HepG2 (cell line): ENCODE results near the gene VPS13D. TPM values are rescaled to one million over a fixed set of nuclear protein-coding genes. Genes with fewer than 3 reads are reported as not detected.

Experiments
- ATAC-seq: fragments of 200-7000 bp; cut with Tn5 transposase; 3 replicates; pipeline ENCODE4 v1.9.1; 2020; ENCODE audit warnings: mild to moderate bottlenecking, moderate library complexity
- BruUV-seq: library from RNA; stranded (reverse); fragments of 400-500 nt; replicated peaks from 2 replicates; lab custom pipeline; 2021; lab: Mats Ljungman, UMichigan
- CTCF ChIA-PET: fragments of 300-600 bp; formaldehyde crosslinking; extraction: SDS; loops from one replicate; lab custom pipeline; 2021; ENCODE audit warnings: low total read pairs, inconsistent platforms, low intra/inter-chr PET ratio; lab: Yijun Ruan, JAX
- POLR2A ChIA-PET: fragments of 350-600 bp; sonication (Branson Sonifier 250); formaldehyde crosslinking; loops from one replicate; lab custom pipeline; 2020; ENCODE audit warnings: antibody characterized with exemption, inconsistent platforms; lab: Yijun Ruan, JAX
- DNase-seq: peaks from one replicate; pipeline ENCODE4 v3.0.0-alpha.2; 2015; ENCODE audit warnings: low spot score
- FAIRE-seq: peaks from 3 replicates; lab custom pipeline; 2011; peaks lifted over from hg19 to GRCh38; lab: Jason Lieb, UNC
- H2AFZ ChIP-seq: one replicate; pipeline ENCODE4 v1.6.1; 2011; ENCODE audit warnings: low read length, inconsistent platforms
- H3K27ac ChIP-seq: fragments of 300-600 bp; 3 replicates; pipeline ENCODE4 v1.8.0; 2011; ENCODE audit warnings: mixed run types, mild to moderate bottlenecking, mixed read lengths, low read length, inconsistent platforms; ENCODE audit not compliant: insufficient read depth; ENCODE audit errors: extremely low read length
- H3K27me3 ChIP-seq, 2 experiments: fragments of 200-600 bp in 1 of 2; 2 replicates in 1 of 2; 3 replicates in 1 of 2; pipeline versions ENCODE4 v1.6.0 to v1.8.0; 2011; ENCODE audit warnings: low read length in 2 of 2, mild to moderate bottlenecking in 2 of 2, moderate library complexity in 2 of 2, inconsistent platforms in 1 of 2; ENCODE audit not compliant: insufficient read depth in 2 of 2, control insufficient read depth in 1 of 2
- H3K36me3 ChIP-seq, 2 experiments: fragments of 200-600 bp in 1 of 2; replicated peaks in 1 of 2; 2 replicates in 1 of 2; 3 replicates in 1 of 2; pipeline versions ENCODE4 v1.5.1 to v1.8.0; 2011; ENCODE audit warnings: low read length in 2 of 2, inconsistent platforms in 1 of 2; ENCODE audit not compliant: insufficient read depth in 2 of 2, control insufficient read depth in 1 of 2
- H3K4me1 ChIP-seq: 2 replicates; pipeline ENCODE4 v1.5.1; 2012; ENCODE audit warnings: low read length, inconsistent platforms; ENCODE audit not compliant: insufficient read depth
- H3K4me2 ChIP-seq: 2 replicates; pipeline ENCODE4 v1.6.0; 2011; ENCODE audit warnings: low read depth, low read length, inconsistent platforms
- H3K4me3 ChIP-seq, 3 experiments: fragments of 200-600 bp in 1 of 3; sonication (generic), shearing (Covaris generic) in 1 of 3; replicated peaks in 1 of 3; 2 replicates each; pipeline ENCODE4 v1.5.1; 2011 to 2016; ENCODE audit warnings: low read length in 3 of 3, inconsistent platforms in 2 of 3, low read depth in 2 of 3, mild to moderate bottlenecking in 2 of 3, control low read depth in 1 of 3, mixed read lengths in 1 of 3; ENCODE audit not compliant: insufficient read depth in 1 of 3
- H3K79me2 ChIP-seq: one replicate; pipeline ENCODE4 v1.6.1; 2011; ENCODE audit warnings: low read length, inconsistent platforms; ENCODE audit not compliant: insufficient read depth
- H3K9ac ChIP-seq: 2 replicates; pipeline ENCODE4 v1.6.0; 2011; ENCODE audit warnings: mild to moderate bottlenecking, low read depth, low read length, inconsistent platforms; ENCODE audit not compliant: insufficient read depth
- H3K9me3 ChIP-seq: 2 replicates; pipeline ENCODE4 v1.5.1; 2012; ENCODE audit warnings: mild to moderate bottlenecking, low read length
- H4K20me1 ChIP-seq: 2 replicates; pipeline ENCODE4 v1.6.0; 2011; ENCODE audit warnings: inconsistent platforms, mild to moderate bottlenecking, low read length, moderate library complexity; ENCODE audit not compliant: insufficient read depth
- BRCA1 ChIP-seq: sonication (generic); formaldehyde crosslinking; IDR thresholded peaks from 2 replicates; pipeline ENCODE4 v1.4.0; 2020; ENCODE audit warnings: missing genetic modification reagents
- CEBPG ChIP-seq: IDR thresholded peaks from 2 replicates; pipeline ENCODE4 v1.6.1; 2016
- EHMT2 ChIP-seq: fragments of 200-600 bp; sonication (generic); IDR thresholded peaks from 2 replicates; pipeline ENCODE4 v1.7.0; 2017; ENCODE audit warnings: antibody characterized with exemption, low read depth, low read length, borderline replicate concordance
- ELF1 ChIP-seq: sonication (generic); formaldehyde crosslinking; IDR thresholded peaks from 2 replicates; pipeline ENCODE4 v1.4.0; 2020; ENCODE audit warnings: missing genetic modification reagents
- NFE2L2 ChIP-seq: fragments of 150-350 bp; IDR thresholded peaks from 2 replicates; pipeline ENCODE4 v1.6.1; 2014; ENCODE audit warnings: low read length
- NFIC ChIP-seq: IDR thresholded peaks from 2 replicates; pipeline ENCODE4 v1.6.1; 2012; ENCODE audit warnings: mild to moderate bottlenecking, low read length, inconsistent platforms
- PRDM15 ChIP-seq: sonication (generic); formaldehyde crosslinking; IDR thresholded peaks from 2 replicates; pipeline ENCODE4 v1.4.0; 2020; ENCODE audit warnings: missing genetic modification reagents
- RBM22 ChIP-seq: fragments of 200-400 bp; formaldehyde crosslinking; optimal IDR thresholded peaks from 2 replicates; pipeline ENCODE3; 2017; ENCODE audit warnings: mild to moderate bottlenecking, low read length, moderate library complexity
- RNF219 ChIP-seq: sonication (generic); formaldehyde crosslinking; IDR thresholded peaks from 2 replicates; pipeline ENCODE4 v1.5.0; 2020; ENCODE audit warnings: mild to moderate bottlenecking, missing genetic modification reagents
- SCMH1 ChIP-seq: sonication (generic); formaldehyde crosslinking; IDR thresholded peaks from 2 replicates; pipeline ENCODE4 v1.9.0; 2021; ENCODE audit warnings: missing genetic modification reagents, mild to moderate bottlenecking, borderline replicate concordance
- SMAD3 ChIP-seq: sonication (generic); formaldehyde crosslinking; IDR thresholded peaks from 2 replicates; pipeline ENCODE4 v1.4.0; 2020; ENCODE audit warnings: missing genetic modification reagents
- SNAPC5 ChIP-seq: sonication (generic); formaldehyde crosslinking; IDR thresholded peaks from 2 replicates; pipeline ENCODE4 v1.8.1; 2023; ENCODE audit warnings: mild to moderate bottlenecking, missing genetic modification reagents, borderline replicate concordance
- TMF1 ChIP-seq: sonication (generic); formaldehyde crosslinking; IDR thresholded peaks from 2 replicates; pipeline ENCODE4 v1.8.1; 2022; ENCODE audit warnings: low read depth, missing genetic modification reagents
- ZFX ChIP-seq: sonication (generic); formaldehyde crosslinking; IDR thresholded peaks from 2 replicates; pipeline ENCODE4 v1.4.0; 2020; ENCODE audit warnings: mild to moderate bottlenecking, low read depth, missing genetic modification reagents, moderate library complexity
- ZNF230 ChIP-seq: sonication (generic); formaldehyde crosslinking; IDR thresholded peaks from 2 replicates; pipeline ENCODE4 v1.4.0; 2020; ENCODE audit warnings: mild to moderate bottlenecking, missing genetic modification reagents
- ZNF564 ChIP-seq: sonication (generic); formaldehyde crosslinking; IDR thresholded peaks from 2 replicates; pipeline ENCODE4 v1.8.1; 2023; ENCODE audit warnings: mild to moderate bottlenecking, missing genetic modification reagents
- ZNF761 ChIP-seq: sonication (generic); formaldehyde crosslinking; conservative IDR thresholded peaks from 2 replicates; pipeline ENCODE4 v1.4.0; 2020; ENCODE audit warnings: mild to moderate bottlenecking, missing genetic modification reagents
- WGBS: methylation state at CpG from one replicate; pipeline ENCODE4 v1.1.6; 2017; ENCODE audit warnings: low lambda C conversion rate; 5-methylcytosine and 5-hydroxymethylcytosine counted together
- in situ Hi-C: cut with HindIII; loops from 2 replicates; pipeline ENCODE4 v1.10.0; 2017; ENCODE audit warnings: low pct_unique_long_range_greater_than_20kb; ENCODE audit not compliant: extremely low pct_ligation_motif_present
- intact Hi-C: fragments of 100-400 bp; cut with micrococcal nuclease; formaldehyde crosslinking; loops from one replicate; pipeline ENCODE4 v1.10.0; 2022; ENCODE audit not compliant: unreplicated experiment
- polyA plus RNA-seq, 8 experiments: library from polyadenylated mRNA; depleted of rRNA in 3 of 8; stranded (reverse) in 7 of 8; unstranded in 1 of 8; fragments of >200 nt; fragmentation: Illumina TruSeq in 4 of 8; extraction: Trizol in 4 of 8; gene quantifications; 2 replicates each; pipeline versions ENCODE4 v1.2.1 to v1.2.3, GENCODE V29; 2011 to 2016; ENCODE audit warnings: low read depth in 4 of 8, missing spikeins in 1 of 8, mixed read lengths in 1 of 8; ENCODE audit not compliant: insufficient read depth in 1 of 8
- total RNA-seq, 5 experiments: library from RNA; depleted of rRNA; stranded (reverse); fragments of >200 nt; fragmentation: Illumina TruSeq; extraction: Trizol; gene quantifications; 2 replicates each; pipeline ENCODE4 v1.2.3, GENCODE V29; 2016; ENCODE audit warnings: low read depth in 1 of 5
- TF ChIP-seq, protein P1 (sequence below): sonication (generic); formaldehyde crosslinking; IDR thresholded peaks from 2 replicates; pipeline ENCODE4 v1.5.0; 2020; ENCODE audit warnings: missing genetic modification reagents

The VPS13D gene
- total and polyA plus RNA-seq, 2 of the 13 experiments (the other 11 are each of a cell fraction or from before 2014, with no cell fraction given), result 8.6 to 13.9 TPM

- TF ChIP-seq RNF219 (no peak), CEBPG (no peak), RBM22 (no peak), ZNF761 (CRISPR knock-in tag) (no peak), NFIC (no peak), EHMT2 (no peak)
- TF ChIP-seq, protein P1, sequence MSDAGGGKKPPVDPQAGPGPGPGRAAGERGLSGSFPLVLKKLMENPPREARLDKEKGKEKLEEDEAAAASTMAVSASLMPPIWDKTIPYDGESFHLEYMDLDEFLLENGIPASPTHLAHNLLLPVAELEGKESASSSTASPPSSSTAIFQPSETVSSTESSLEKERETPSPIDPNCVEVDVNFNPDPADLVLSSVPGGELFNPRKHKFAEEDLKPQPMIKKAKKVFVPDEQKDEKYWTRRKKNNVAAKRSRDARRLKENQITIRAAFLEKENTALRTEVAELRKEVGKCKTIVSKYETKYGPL (CRISPR knock-in tag), result no peak
Measured at GRCh38 chr1:12327566-12327965, 97.7 kb downstream of the VPS13D start (continued).

DNA sequence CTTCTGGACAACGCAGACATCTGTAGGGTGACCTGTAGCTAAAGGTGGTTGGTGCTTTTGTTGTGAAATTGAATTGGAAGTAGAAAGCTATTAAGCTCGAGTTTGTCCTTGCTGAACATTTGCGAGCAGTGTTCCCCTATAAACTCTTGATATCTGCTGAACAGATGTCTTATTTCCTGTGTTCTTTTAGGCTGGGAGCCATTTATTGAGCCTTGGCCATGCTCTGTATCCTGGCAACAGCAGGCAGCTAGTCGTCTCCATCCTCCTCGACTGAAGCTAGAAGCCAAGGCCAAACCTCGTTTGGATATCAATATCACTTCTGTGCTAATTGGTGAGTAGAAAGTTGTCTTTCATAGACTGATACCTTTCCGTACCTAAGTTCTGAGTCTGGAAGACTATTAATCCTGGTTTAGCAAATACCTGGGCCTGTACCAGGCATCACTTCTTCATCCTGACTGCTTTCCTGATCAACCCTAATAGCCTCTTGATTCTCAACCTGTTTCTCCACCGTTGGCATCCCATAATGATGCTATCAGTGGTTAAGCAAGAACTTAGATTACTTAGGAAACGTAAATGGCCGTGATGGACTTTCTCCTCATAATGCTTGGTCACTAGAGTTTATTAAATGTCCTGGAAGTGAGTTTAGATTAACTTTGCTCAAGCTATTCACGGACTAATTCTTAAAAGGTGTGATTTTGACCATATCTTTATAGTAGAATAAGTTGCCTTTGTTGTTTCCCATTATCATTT lies 103.4 kb downstream of the VPS13D start:
- Histone ChIP-seq H3K27ac (no peak overlapping the region), H3K4me3 (no peak overlapping the region), H3K9ac (no peak overlapping the region), H3K4me1 (peaks cover 10% of the 10 kb centered on the region), H3K9me3 (no peaks in the 10 kb centered on the region), H3K27me3 (no peaks in the 10 kb centered on the region), H3K4me2 (no peak overlapping the region), H3K79me2 (no peaks in the 10 kb centered on the region), H4K20me1 (no peaks in the 10 kb centered on the region), H2AFZ (no peak overlapping the region), H3K36me3 (peaks cover 2 to 15% of the 10 kb centered on the region in 2 experiments; a peak in 1 of 5 replicates)
- intact Hi-C loops (loop anchor here (10.0 kb wide), 1 partner anchor 72 kb away; no protein-coding TSS in a partner anchor), in situ Hi-C loops (no loop called here)
- ChIA-PET POLR2A (interaction anchor here (0.5 kb wide), 1 partner anchor 160 kb away, joined by 3 read pairs; no protein-coding TSS in a partner anchor), CTCF (no interaction called here)
- DNase-seq (no peak), FAIRE-seq (peak; percentile 8), ATAC-seq (no peak)
- no TSS peak for BruUV-seq
- WGBS, result 92% methylated on average over 11 of the region's 11 CpGs
- TF ChIP-seq SMAD3 (no peak), PRDM15 (CRISPR knock-in tag) (no peak), TMF1 (CRISPR knock-in tag) (no peak), ZNF564 (no peak), ZFX (CRISPR knock-in tag) (no peak), ZNF230 (CRISPR knock-in tag) (no peak), SCMH1 (no peak), NFE2L2 (no peak), ELF1 (CRISPR knock-in tag) (no peak), BRCA1 (CRISPR knock-in tag) (no peak), SNAPC5 (CRISPR knock-in tag) (no peak)
